Forelimb muscle (tissue), 1 donor: ENCODE measurements around the gene DNAI2. TPM values are rescaled to one million over a fixed set of nuclear protein-coding genes. Genes with fewer than 3 reads are reported as not detected.

Experiments used
- DNase-seq: peaks from one replicate; pipeline ENCODE4 v3.0.0-alpha.2; 2013; ENCODE audit warnings: low read depth
- polyA plus RNA-seq: library from polyadenylated mRNA; unstranded; fragments of 120-200 nt; gene quantifications from one replicate; pipeline ENCODE4 v1.2.1, GENCODE V29; 2013; ENCODE audit not compliant: insufficient read length

The DNAI2 gene
- polyA plus RNA-seq, 1 donor: 0.14 TPM

- no peak for DNase-seq
Measured at GRCh38 chr17:74305865-74306654, 32.0 kb downstream of the DNAI2 start.

DNA sequence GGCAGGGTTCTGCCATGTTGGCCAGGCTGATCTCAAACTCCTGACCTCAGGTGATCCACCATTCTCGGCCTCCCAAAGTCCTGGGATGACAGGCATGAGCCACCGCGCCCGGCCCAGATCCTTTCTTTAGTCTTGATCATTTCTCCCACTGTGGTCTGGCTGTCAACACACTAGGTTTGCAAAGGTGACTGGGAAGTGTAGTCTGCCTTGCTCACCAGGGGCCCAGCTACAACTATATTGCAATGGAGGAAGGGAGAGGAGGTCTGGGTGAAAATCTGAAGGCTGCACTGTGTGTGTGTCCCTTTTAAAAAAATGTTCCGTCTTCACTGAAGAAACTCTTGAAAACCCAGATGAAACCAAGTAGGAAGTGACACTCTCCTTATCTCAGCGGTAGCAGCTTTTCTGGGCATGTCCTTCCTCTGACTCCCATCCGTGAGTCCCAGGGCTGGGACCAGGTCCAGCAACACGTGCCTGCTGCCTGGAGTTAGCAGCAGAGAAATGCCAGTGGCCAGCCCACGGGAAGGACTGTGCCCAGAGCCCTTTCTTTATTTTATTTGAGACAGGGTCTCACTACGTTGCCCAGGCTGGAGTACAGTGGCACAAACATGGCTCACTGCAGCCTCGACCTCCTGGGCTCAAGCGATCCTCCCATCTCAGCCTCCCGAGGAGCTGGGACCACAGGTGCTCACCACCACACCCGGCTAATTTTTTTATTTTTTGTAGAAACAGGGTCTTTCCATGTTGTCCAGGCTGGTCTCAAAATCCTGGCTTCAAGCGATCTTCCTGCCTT lies 34.1 kb downstream of the DNAI2 start:
- no peak for DNase-seq

DNA sequence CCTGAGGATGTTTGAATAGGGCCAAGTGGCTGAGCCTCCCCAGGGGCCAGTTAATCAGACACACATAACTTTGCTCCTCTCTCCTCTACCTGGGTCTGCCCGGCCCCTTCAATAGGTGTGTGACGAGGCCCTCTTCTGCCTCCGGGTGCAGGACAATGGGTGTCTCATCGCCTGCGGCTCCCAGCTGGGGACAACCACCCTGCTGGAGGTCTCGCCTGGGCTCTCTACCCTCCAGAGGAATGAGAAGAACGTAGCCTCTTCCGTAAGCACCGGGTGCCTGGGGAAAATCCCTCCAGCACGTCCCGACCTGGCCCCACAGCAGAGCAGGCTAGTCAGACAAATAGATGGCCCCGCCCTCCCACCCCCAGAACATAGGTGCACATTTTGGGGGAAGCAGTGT lies 35.9 kb downstream of the DNAI2 start:
- DNase-seq: no peak

DNA sequence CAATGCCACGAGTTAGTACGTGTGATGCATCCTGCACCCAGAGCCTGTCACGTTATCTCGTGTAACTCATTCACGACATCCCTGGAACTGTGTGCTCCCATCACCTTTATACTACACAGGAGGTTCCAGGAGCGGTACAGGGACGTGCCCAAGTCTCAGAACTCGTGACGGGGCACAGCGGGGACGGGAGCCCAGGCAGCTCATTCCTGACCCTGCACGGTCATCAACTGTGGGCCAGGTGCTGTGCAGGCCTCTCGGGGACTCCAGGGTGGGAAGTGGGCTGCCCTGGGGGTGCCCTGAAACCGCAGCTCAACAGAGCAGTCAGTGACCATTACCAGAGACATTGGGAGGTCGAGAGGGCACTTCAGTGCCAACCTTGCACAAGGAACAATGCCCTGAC lies 40.8 kb downstream of the DNAI2 start:
- DNase-seq: no peak

- no peak for DNase-seq
Measured at GRCh38 chr17:74316220-74316619, 42.2 kb downstream of the DNAI2 start.

DNA sequence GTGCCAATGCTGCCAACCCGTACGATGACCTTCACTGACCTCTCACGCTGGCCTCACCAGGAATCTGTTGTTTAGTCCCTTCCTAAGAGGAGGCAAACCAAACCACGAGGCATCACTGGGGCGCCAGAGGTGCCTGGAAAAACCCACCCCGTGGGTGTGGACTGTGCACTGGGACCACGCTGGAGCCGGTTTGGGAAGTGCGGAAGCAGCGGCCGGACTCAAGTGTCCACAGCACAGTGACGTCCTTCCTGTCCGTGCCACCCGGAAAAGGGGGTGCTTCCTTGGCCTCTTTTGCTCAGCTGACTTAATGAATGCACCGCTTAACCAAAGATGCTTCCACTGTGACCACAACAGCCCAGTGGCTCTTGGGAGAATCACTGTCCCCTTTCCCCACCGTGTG lies 43.0 kb downstream of the DNAI2 start:
- no peak for DNase-seq

GRCh38 chr17:74318391-74318790 lies 44.4 kb downstream of the DNAI2 start:
- no peak for DNase-seq

- DNase-seq: no peak
Measured at GRCh38 chr17:74324521-74324920, 50.5 kb downstream of the DNAI2 start.

DNA sequence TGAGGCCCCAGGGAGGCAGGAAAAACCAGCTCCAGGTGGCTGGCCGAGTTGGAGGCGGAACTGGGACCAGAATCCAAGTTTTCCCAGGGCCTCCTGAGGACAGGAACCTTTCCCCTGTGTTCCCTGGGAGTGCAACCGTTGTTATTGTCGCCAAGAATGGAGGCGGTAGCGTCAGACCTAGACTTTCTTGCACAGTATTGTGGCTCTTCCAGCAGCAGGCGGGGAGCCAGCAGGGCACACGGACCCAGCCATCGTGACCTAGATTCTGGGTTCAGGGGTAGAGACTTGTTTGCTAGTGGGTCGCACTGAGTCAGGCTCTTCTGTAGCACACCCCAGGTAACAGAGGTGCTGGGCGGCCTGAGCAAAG lies 51.3 kb downstream of the DNAI2 start:
- DNase-seq: no peak

DNA sequence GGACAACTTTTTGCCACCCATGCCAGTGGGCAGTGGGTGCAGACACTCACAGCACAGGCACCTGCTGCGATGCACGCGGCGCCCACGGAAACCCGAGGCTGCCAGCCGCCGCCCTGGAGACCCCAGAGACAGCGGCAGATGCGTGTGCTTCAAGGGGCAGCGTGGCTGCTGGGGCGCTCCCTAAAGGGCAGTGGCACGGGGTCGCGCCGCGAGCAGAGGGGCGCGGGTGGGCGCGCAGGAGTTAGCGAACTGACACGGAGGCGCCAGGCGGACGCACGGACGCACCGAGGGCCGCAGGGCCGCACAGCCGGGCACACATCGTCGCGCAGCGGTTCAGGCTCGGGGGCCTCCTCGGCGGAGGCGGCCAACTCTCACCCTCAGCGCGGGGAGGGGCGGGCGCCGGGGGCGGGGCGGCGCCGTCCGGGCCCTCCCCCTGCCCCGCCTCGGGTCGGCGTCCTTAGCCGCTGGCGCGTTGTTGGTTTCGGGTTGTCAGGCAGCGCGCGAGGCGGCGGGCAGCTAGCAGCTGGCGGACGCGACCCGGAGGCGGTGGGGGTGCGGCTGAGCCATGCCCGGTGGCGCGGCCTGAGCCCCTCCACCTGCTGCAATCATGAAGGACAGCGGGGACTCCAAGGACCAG lies 51.8 kb downstream of the DNAI2 start, which contains the start of gene KIF19:
TSS of gene KIF19 (plus strand) at position 484 of the 637 bp plus-strand sequence. CDS start at position 608, 124 bp downstream.
- DNase-seq: no peak

GRCh38 chr17:74326506-74326905 lies 52.5 kb downstream of the DNAI2 start:
- no peak for DNase-seq

GRCh38 chr17:74328487-74328886 lies 54.5 kb downstream of the DNAI2 start:
- no peak for DNase-seq

DNA sequence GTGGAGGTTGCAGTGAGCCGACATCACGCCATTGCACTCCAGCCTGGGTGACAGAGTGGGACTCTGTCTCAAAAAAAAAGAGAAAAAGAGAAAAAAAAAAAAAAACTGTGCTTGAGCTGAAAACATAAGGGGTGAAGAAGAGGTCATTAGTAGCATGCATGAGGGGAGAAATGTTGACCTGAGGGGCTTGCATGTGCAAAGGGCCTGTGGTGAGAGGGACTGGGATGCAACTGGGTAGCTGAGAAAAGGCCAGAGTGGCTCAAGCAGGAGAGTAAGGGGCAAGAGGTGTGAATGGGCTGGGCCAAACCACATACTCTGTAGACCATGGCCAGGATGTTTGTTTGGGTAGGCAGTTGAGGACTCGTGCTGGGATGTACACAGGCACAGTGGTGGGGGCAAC lies 55.3 kb downstream of the DNAI2 start:
- DNase-seq: no peak

GRCh38 chr17:74330446-74330845 lies 56.4 kb downstream of the DNAI2 start:
- DNase-seq: no peak

GRCh38 chr17:74332017-74332650 lies 58.1 kb downstream of the DNAI2 start:
- DNase-seq: no peak

- no peak for DNase-seq
Measured at GRCh38 chr17:74332763-74333283, 58.8 kb downstream of the DNAI2 start.

GRCh38 chr17:74334393-74335039 lies 60.5 kb downstream of the DNAI2 start:
- no peak for DNase-seq

DNA sequence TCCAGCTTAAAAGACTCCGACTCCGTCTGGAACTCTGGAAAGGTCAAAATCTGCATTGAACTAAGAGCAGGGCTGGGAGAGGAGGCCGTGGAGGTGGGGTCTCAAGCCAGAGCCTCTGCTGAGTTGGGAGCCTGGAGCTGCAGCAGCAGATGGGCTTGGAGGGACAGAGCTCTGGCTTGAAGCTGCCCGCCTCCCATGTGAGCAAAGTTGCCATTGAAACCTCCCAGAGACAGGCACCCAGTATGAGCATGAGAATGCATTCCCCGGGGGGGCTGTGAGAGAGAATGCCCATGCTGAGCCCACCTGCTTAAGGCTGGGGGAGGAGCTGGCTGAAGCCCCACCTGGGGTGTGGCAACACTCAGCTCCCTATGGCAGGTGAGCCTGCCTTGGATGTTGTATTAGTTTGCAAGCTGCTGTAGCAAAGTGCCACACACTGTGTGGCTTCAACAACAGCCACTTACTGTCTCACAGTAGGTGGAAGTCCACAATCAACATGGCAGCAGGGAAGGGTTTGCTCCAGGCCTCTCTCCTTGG lies 61.6 kb downstream of the DNAI2 start:
- no peak for DNase-seq

GRCh38 chr17:74336307-74336706 lies 62.3 kb downstream of the DNAI2 start:
- DNase-seq: no peak

GRCh38 chr17:74337834-74338500 lies 63.9 kb downstream of the DNAI2 start:
- no peak for DNase-seq
